SK-N-SH (cell line): ENCODE data around the gene ITGAE. TPM values are rescaled to one million over a fixed set of nuclear protein-coding genes. Genes with fewer than 3 reads are reported as not detected.
"Not testable (repeated sequence)": the region's sequence is repeated elsewhere in the genome, so short reads cannot be mapped to it uniquely, and the experiment has no call there.

Experiments used
- CTCF ChIA-PET: fragments of 300-600, 350-600 bp; formaldehyde crosslinking; extraction: SDS; loops from one replicate; lab custom pipeline; 2021; lab: Yijun Ruan, JAX
- POLR2A ChIA-PET: fragments of 350-600 bp; sonication (Branson Sonifier 250); formaldehyde crosslinking; extraction: SDS; loops from one replicate; lab custom pipeline; 2020; ENCODE audit warnings: antibody characterized with exemption, inconsistent platforms; lab: Yijun Ruan, JAX
- DNase-seq: peaks from one replicate; pipeline ENCODE4 v3.0.0; 2012
- H2AFZ ChIP-seq: fragments of 200-600 bp; sonication (generic); 2 replicates; pipeline ENCODE4 v1.8.1; 2016; ENCODE audit warnings: antibody characterized with exemption, mild to moderate bottlenecking, low read depth
- H3F3A ChIP-seq: fragments of 200-600 bp; sonication (generic); replicated peaks from 2 replicates; pipeline ENCODE3; 2016; ENCODE audit warnings: antibody characterized with exemption, mild to moderate bottlenecking; ENCODE audit not compliant: insufficient read depth
- H3K27ac ChIP-seq, 2 experiments: fragments of 200-500 bp in 1 of 2; fragments of 200-600 bp in 1 of 2; sonication (Bioruptor generic) in 1 of 2; sonication (generic), shearing (Covaris generic) in 1 of 2; 2 replicates each; pipeline versions ENCODE4 v1.5.1 to v1.6.1; 2014 to 2016; ENCODE audit warnings: low read depth in 2 of 2, inconsistent platforms in 1 of 2, low read length in 1 of 2, mild to moderate bottlenecking in 1 of 2, mixed read lengths in 1 of 2
- H3K27me3 ChIP-seq: fragments of 200-600 bp; sonication (generic), shearing (Covaris generic); 2 replicates; pipeline ENCODE4 v1.6.1; 2016; ENCODE audit warnings: mixed run types; ENCODE audit not compliant: insufficient read depth
- H3K36me3 ChIP-seq, 2 experiments: fragments of 200-500 bp in 1 of 2; fragments of 200-600 bp in 1 of 2; sonication (Bioruptor generic) in 1 of 2; sonication (generic) in 1 of 2; replicated peaks in 1 of 2; 2 replicates each; pipeline versions ENCODE3 to v1.5.1; 2014 to 2016; ENCODE audit warnings: low read length in 1 of 2, mild to moderate bottlenecking in 1 of 2; ENCODE audit not compliant: insufficient read depth in 2 of 2, control insufficient read depth in 1 of 2
- H3K4me1 ChIP-seq, 2 experiments: fragments of 200-500 bp in 1 of 2; fragments of 200-600 bp in 1 of 2; sonication (Bioruptor generic) in 1 of 2; sonication (generic), shearing (Covaris generic) in 1 of 2; 2 replicates each; pipeline versions ENCODE4 v1.5.1 to v1.6.1; 2014 to 2016; ENCODE audit warnings: low read depth in 1 of 2, low read length in 1 of 2, mixed run types in 1 of 2; ENCODE audit not compliant: insufficient read depth in 2 of 2, control insufficient read depth in 1 of 2
- H3K4me2 ChIP-seq: fragments of 200-600 bp; sonication (generic), shearing (Covaris generic); 2 replicates; pipeline ENCODE4 v1.6.1; 2017; ENCODE audit warnings: mixed run types
- H3K4me3 ChIP-seq, 2 experiments: fragments of 200-500 bp in 1 of 2; fragments of 200-600 bp in 1 of 2; sonication (Bioruptor generic) in 1 of 2; sonication (generic), shearing (Covaris generic) in 1 of 2; 2 replicates each; pipeline versions ENCODE4 v1.5.1 to v1.8.1; 2014 to 2016; ENCODE audit warnings: low read depth in 2 of 2, inconsistent platforms in 1 of 2, low read length in 1 of 2, mild to moderate bottlenecking in 1 of 2, mixed read lengths in 1 of 2, moderate library complexity in 1 of 2
- H3K79me2 ChIP-seq: fragments of 200-600 bp; sonication (generic); 2 replicates; pipeline ENCODE4 v1.8.1; 2017; ENCODE audit warnings: mild to moderate bottlenecking; ENCODE audit not compliant: insufficient read depth
- H3K9ac ChIP-seq: fragments of 200-600 bp; sonication (generic); 2 replicates; pipeline ENCODE4 v1.6.1; 2017; ENCODE audit warnings: mixed run types
- H3K9me2 ChIP-seq: fragments of 200-600 bp; sonication (generic); 2 replicates; pipeline ENCODE4 v1.6.1; 2017; ENCODE audit warnings: mixed run types
- H3K9me3 ChIP-seq: fragments of 200-600 bp; sonication (generic); 2 replicates; pipeline ENCODE4 v1.6.1; 2017; ENCODE audit warnings: mixed run types, mild to moderate bottlenecking, moderate library complexity
- H4K20me1 ChIP-seq: fragments of 200-600 bp; sonication (generic); 2 replicates; pipeline ENCODE4 v1.6.1; 2017; ENCODE audit warnings: mild to moderate bottlenecking, mixed run types; ENCODE audit not compliant: insufficient read depth
- CTCF ChIP-seq: fragments of 200-600 bp; sonication (generic); IDR thresholded peaks from 2 replicates; pipeline ENCODE4 v1.6.1; 2017; ENCODE audit warnings: antibody characterized with exemption, mild to moderate bottlenecking, moderate library complexity
- EP300 ChIP-seq, 2 experiments: IDR thresholded peaks; 2 replicates each; pipeline versions ENCODE4 v1.4.0 to v1.6.1; 2012; ENCODE audit warnings: borderline replicate concordance in 1 of 2, low read depth in 1 of 2, low read length in 1 of 2
- FOSL2 ChIP-seq: IDR thresholded peaks from 2 replicates; pipeline ENCODE4 v1.4.0; 2012; ENCODE audit warnings: low read depth, mild to moderate bottlenecking, moderate library complexity, borderline replicate concordance
- GABPA ChIP-seq: IDR thresholded peaks from 2 replicates; pipeline ENCODE4 v1.4.0; 2012; ENCODE audit warnings: low read depth, mild to moderate bottlenecking
- JUND ChIP-seq: IDR thresholded peaks from 2 replicates; pipeline ENCODE4 v1.4.0; 2012
- MEF2A ChIP-seq: IDR thresholded peaks from 2 replicates; pipeline ENCODE4 v1.4.0; 2012; ENCODE audit warnings: low read depth, borderline replicate concordance
- NRF1 ChIP-seq: IDR thresholded peaks from 2 replicates; pipeline ENCODE4 v1.6.1; 2012; ENCODE audit warnings: low read depth, mild to moderate bottlenecking, low read length
- RAD21 ChIP-seq: IDR thresholded peaks from 2 replicates; pipeline ENCODE4 v1.6.1; 2012; ENCODE audit warnings: mild to moderate bottlenecking, low read length
- SMC3 ChIP-seq: IDR thresholded peaks from 2 replicates; pipeline ENCODE4 v1.6.1; 2012; ENCODE audit warnings: low read depth, low read length, improper control_type of control experiment
- TAF1 ChIP-seq: IDR thresholded peaks from 2 replicates; pipeline ENCODE4 v1.6.1; 2012; ENCODE audit warnings: low read depth, mild to moderate bottlenecking, low read length, moderate library complexity, borderline replicate concordance
- YY1 ChIP-seq: IDR thresholded peaks from 2 replicates; pipeline ENCODE4 v1.4.0; 2012; ENCODE audit warnings: low read depth, mild to moderate bottlenecking
- WGBS: methylation state at CpG from one replicate; pipeline ENCODE4 v1.1.6; 2017; ENCODE audit warnings: low lambda C conversion rate; 5-methylcytosine and 5-hydroxymethylcytosine counted together
- polyA plus RNA-seq, 3 experiments: library from polyadenylated mRNA; depleted of rRNA; stranded (reverse); fragments of >200 nt; gene quantifications; 2 replicates each; pipeline ENCODE4 v1.2.3, GENCODE V29; 2012

ITGAE gene
- polyA plus RNA-seq, 1 of the 3 experiments (the other 2 are of a cell fraction), result 56.7 TPM

- Histone ChIP-seq H3K9me3 (no peaks in the 10 kb centered on the region), H2AFZ (peak overlapping the region; percentile 89; the same call in 1 of the 2 replicates), H3K79me2 (peaks cover 53% of the 10 kb centered on the region), H3F3A (no peaks in the 10 kb centered on the region), H3K27me3 (no peaks in the 10 kb centered on the region), H3K4me3 (peak overlapping the region; percentile 85 to 96), H4K20me1 (peaks cover 26% of the 10 kb centered on the region), H3K9ac (peak overlapping the region; percentile 94), H3K27ac (peak overlapping the region; percentile 83 to 89; a peak in 3 of 4 replicates), H3K4me2 (peak overlapping the region; percentile 97), H3K4me1 (peaks cover 3 to 9% of the 10 kb centered on the region in 2 experiments; a peak in 3 of 4 replicates), H3K36me3 (peaks cover 18 to 24% of the 10 kb centered on the region in 2 experiments), H3K9me2 (no peaks in the 10 kb centered on the region)
- ChIA-PET CTCF (interaction anchor here (0.8 to 9.7 kb wide), 19 partner anchors 9 to 230 kb away, joined by 3 to 74 read pairs (median 4); partner anchors contain the start of gene ITGAE), POLR2A (interaction anchor here (0.7 to 1.0 kb wide), 3 partner anchors 105 to 122 kb away, joined by 3 to 5 read pairs (median 3); partner anchors contain the start of gene HASPIN)
- 3% methylated on average over 6 of the region's 8 CpGs for WGBS
- TF ChIP-seq MEF2A (no peak), NRF1 (no peak), TAF1 (no peak), FOSL2 (no peak), GABPA (no peak), YY1 (no peak), JUND (no peak), CTCF (no peak)
- no peak for DNase-seq
Observed at GRCh38 chr17:3845291-3845620, 44.3 kb upstream of the ITGAE start.

- Histone ChIP-seq H3K4me2 (peak overlapping the region; percentile 97), H3K9ac (peak overlapping the region; percentile 94; the same call in 1 of the 2 replicates), H4K20me1 (peaks cover 26% of the 10 kb centered on the region), H3K79me2 (peaks cover 59% of the 10 kb centered on the region), H3K36me3 (peaks cover 22 to 31% of the 10 kb centered on the region in 2 experiments), H3K4me3 (peak overlapping the region in 1 of 2 experiments; percentile 96; a peak in 2 of 4 replicates)
- POLR2A ChIA-PET, H2AFZ ChIP-seq, H3K27me3 ChIP-seq, H3K27ac ChIP-seq, H3F3A ChIP-seq, H3K9me2 ChIP-seq, H3K4me1 ChIP-seq, H3K9me3 ChIP-seq, DNase-seq: not testable (repeated sequence)
- 91% methylated on average over 19 of the region's 19 CpGs for WGBS
- CTCF ChIA-PET, result interaction anchor here (0.8 to 9.7 kb wide), 13 partner anchors 8 to 230 kb away, joined by 3 to 74 read pairs (median 6); no protein-coding TSS in a partner anchor
Observed at GRCh38 chr17:3844556-3844955, 43.6 kb upstream of the ITGAE start.

- Histone ChIP-seq H2AFZ (no peak overlapping the region), H3K27ac (no peak overlapping the region), H4K20me1 (peaks cover 26% of the 10 kb centered on the region), H3F3A (no peaks in the 10 kb centered on the region), H3K79me2 (peaks cover 62% of the 10 kb centered on the region), H3K4me1 (peaks cover 3 to 9% of the 10 kb centered on the region in 2 experiments; a peak in 3 of 4 replicates), H3K9me3 (no peaks in the 10 kb centered on the region), H3K27me3 (no peaks in the 10 kb centered on the region), H3K9me2 (no peaks in the 10 kb centered on the region), H3K9ac (no peak overlapping the region), H3K4me2 (peak overlapping the region; percentile 97; the same call in 1 of the 2 replicates), H3K4me3 (no peak overlapping the region), H3K36me3 (peaks cover 28 to 33% of the 10 kb centered on the region in 2 experiments)
- TF ChIP-seq SMC3 (peak; percentile 38), EP300 (IDR thresholded peaks at IDR 0.05; ENCODE audit: borderline replicate concordance in 1 of 2, low read depth in 1 of 2, low read length in 1 of 2) (no peak), CTCF (peak; percentile 67), RAD21 (peak; percentile 29)
- 65% methylated on average over 3 of the region's 3 CpGs for WGBS
- CTCF ChIA-PET, result interaction anchor here (0.6 to 9.7 kb wide), 11 partner anchors 8 to 231 kb away, joined by 3 to 74 read pairs (median 4); no protein-coding TSS in a partner anchor
- DNase-seq, result peak; percentile 49
- POLR2A ChIA-PET, result no interaction called here
Observed at GRCh38 chr17:3843935-3844516, 43.0 kb upstream of the ITGAE start.
